Keratinocyte (primary cell): ENCODE results near the gene TMEM151B. TPM values are rescaled to one million over a fixed set of nuclear protein-coding genes. Genes with fewer than 3 reads are reported as not detected.

Experiments used
- DNase-seq: peaks from one replicate; pipeline ENCODE4 v3.0.0-alpha.2; 2011; ENCODE audit warnings: low read depth, missing footprints, low spot score
- FAIRE-seq: peaks from 2 replicates; lab custom pipeline; 2011; peaks lifted over from hg19 to GRCh38; lab: Jason Lieb, UNC
- H2AFZ ChIP-seq: 2 replicates; pipeline ENCODE4 v1.6.0; 2012; ENCODE audit warnings: low read length, control low read depth, inconsistent platforms; ENCODE audit not compliant: control insufficient read depth
- H3K27ac ChIP-seq: 2 replicates; pipeline ENCODE4 v1.5.1; 2011; ENCODE audit warnings: low read length; ENCODE audit not compliant: control insufficient read depth, insufficient read depth
- H3K27me3 ChIP-seq: 3 replicates; pipeline ENCODE4 v1.6.0; 2011; ENCODE audit warnings: low read length; ENCODE audit not compliant: control insufficient read depth, insufficient read depth; ENCODE audit errors: extremely low read depth
- H3K36me3 ChIP-seq, 2 experiments: 2 replicates in 1 of 2; 3 replicates in 1 of 2; pipeline ENCODE4 v1.5.1; 2011; ENCODE audit warnings: low read length in 2 of 2, mild to moderate bottlenecking in 1 of 2; ENCODE audit not compliant: control insufficient read depth in 2 of 2, insufficient read depth in 2 of 2; ENCODE audit errors: extremely low read depth in 1 of 2
- H3K4me1 ChIP-seq: 3 replicates; pipeline ENCODE4 v1.5.1; 2011; ENCODE audit warnings: low read length; ENCODE audit not compliant: control insufficient read depth, insufficient read depth; ENCODE audit errors: extremely low read depth
- H3K4me2 ChIP-seq: 3 replicates; pipeline ENCODE4 v1.6.0; 2011; ENCODE audit warnings: low read depth, low read length; ENCODE audit not compliant: control insufficient read depth, insufficient read depth; ENCODE audit errors: extremely low read depth
- H3K4me3 ChIP-seq, 3 experiments: fragments of 200-600 bp in 1 of 3; sonication (generic) in 1 of 3; 2 replicates in 2 of 3; 3 replicates in 1 of 3; pipeline ENCODE4 v1.5.1; 2011 to 2016; ENCODE audit warnings: low read length in 3 of 3, mild to moderate bottlenecking in 3 of 3, control low read depth in 2 of 3, inconsistent platforms in 1 of 3, low read depth in 1 of 3, mixed read lengths in 1 of 3, mixed run types in 1 of 3, moderate library complexity in 1 of 3; ENCODE audit not compliant: control insufficient read depth in 2 of 3, insufficient read depth in 2 of 3; ENCODE audit errors: extremely low read depth in 1 of 3
- H3K79me2 ChIP-seq: 2 replicates; pipeline ENCODE4 v1.6.0; 2012; ENCODE audit warnings: low read length; ENCODE audit not compliant: control insufficient read depth, insufficient read depth
- H3K9ac ChIP-seq: 3 replicates; pipeline ENCODE4 v1.6.0; 2011; ENCODE audit warnings: low read length; ENCODE audit not compliant: control insufficient read depth, insufficient read depth; ENCODE audit errors: extremely low read depth
- H3K9me1 ChIP-seq: 3 replicates; pipeline ENCODE4 v1.6.0; 2011; ENCODE audit warnings: low read length; ENCODE audit not compliant: control insufficient read depth, insufficient read depth; ENCODE audit errors: extremely low read depth
- H3K9me3 ChIP-seq: 2 replicates; pipeline ENCODE4 v1.5.1; 2012; ENCODE audit warnings: low read depth, low read length; ENCODE audit not compliant: control insufficient read depth
- H4K20me1 ChIP-seq: 3 replicates; pipeline ENCODE4 v1.6.0; 2011; ENCODE audit warnings: low read length; ENCODE audit not compliant: control insufficient read depth, insufficient read depth; ENCODE audit errors: extremely low read depth
- EZH2 ChIP-seq: IDR thresholded peaks from one replicate; pipeline ENCODE4 v1.6.1; 2012; ENCODE audit warnings: inconsistent platforms, mild to moderate bottlenecking, low read length, moderate library complexity
- dilution Hi-C: fragments of 300-500 bp; cut with MboI; formaldehyde crosslinking; loops from one replicate; pipeline ENCODE4 v1.7.0; 2020; ENCODE audit warnings: low sequenced_read_pairs; ENCODE audit not compliant: extremely low pct_ligation_motif_present
- polyA plus RNA-seq, 5 experiments: library from polyadenylated mRNA; depleted of rRNA in 3 of 5; stranded (reverse) in 3 of 5; stranded (forward) in 1 of 5; unstranded in 1 of 5; fragments of >200 nt; gene quantifications; 1 replicate in 1 of 5; 2 replicates in 3 of 5; 3 replicates in 1 of 5; pipeline versions ENCODE4 v1.2.1 to v1.2.3, GENCODE V29; 2011 to 2012; ENCODE audit warnings: missing spikeins in 2 of 5, low read depth in 1 of 5, low replicate concordance in 1 of 5
- TF ChIP-seq, protein P1 (sequence below), 3 experiments: IDR thresholded peaks in 1 of 3; conservative IDR thresholded peaks in 1 of 3; optimal IDR thresholded peaks in 1 of 3; 2 replicates in 2 of 3; 3 replicates in 1 of 3; pipeline versions ENCODE3 to v1.5.1; 2011; ENCODE audit warnings: low read length in 3 of 3, mild to moderate bottlenecking in 3 of 3, moderate library complexity in 2 of 3, control low read depth in 1 of 3, inconsistent platforms in 1 of 3; ENCODE audit not compliant: insufficient read depth in 2 of 3; ENCODE audit errors: extremely low read depth in 1 of 3

Gene TMEM151B
- polyA plus RNA-seq, 1 donor (not counting 4 experiments of a cell fraction or from before 2014, with no cell fraction given), result not detected

DNA sequence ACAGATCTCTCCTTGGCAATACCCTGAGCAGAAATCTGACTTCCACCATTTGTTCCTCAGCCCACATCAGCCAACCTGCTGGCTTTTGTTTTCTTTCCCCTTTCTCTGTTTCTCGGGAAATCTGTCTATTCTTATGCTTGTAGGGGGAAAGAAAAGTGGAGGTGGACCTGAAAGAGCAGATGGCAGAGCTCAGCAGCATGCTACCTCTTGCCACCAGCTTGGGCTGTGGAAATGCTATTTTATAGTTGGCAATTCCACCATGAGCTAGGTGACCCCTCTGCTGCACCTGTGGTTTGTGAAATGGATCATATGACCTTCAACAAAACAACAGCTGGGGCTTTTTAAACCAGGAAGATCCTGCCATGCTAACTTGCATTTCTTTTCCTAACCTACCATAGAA is 65.4 kb downstream of the TMEM151B start:
- dilution Hi-C loops, result no loop called here
- H3K4me3 ChIP-seq, result no peak overlapping the region
- no peak overlapping the region for H3K27ac ChIP-seq
- H4K20me1 ChIP-seq, result no peaks in the 10 kb centered on the region
- no peak overlapping the region for H3K4me2 ChIP-seq
- DNase-seq, result no peak
- no peaks in the 10 kb centered on the region for H3K79me2 ChIP-seq
- H3K27me3 ChIP-seq, result peaks cover 5% of the 10 kb centered on the region
- TF ChIP-seq, protein P1, sequence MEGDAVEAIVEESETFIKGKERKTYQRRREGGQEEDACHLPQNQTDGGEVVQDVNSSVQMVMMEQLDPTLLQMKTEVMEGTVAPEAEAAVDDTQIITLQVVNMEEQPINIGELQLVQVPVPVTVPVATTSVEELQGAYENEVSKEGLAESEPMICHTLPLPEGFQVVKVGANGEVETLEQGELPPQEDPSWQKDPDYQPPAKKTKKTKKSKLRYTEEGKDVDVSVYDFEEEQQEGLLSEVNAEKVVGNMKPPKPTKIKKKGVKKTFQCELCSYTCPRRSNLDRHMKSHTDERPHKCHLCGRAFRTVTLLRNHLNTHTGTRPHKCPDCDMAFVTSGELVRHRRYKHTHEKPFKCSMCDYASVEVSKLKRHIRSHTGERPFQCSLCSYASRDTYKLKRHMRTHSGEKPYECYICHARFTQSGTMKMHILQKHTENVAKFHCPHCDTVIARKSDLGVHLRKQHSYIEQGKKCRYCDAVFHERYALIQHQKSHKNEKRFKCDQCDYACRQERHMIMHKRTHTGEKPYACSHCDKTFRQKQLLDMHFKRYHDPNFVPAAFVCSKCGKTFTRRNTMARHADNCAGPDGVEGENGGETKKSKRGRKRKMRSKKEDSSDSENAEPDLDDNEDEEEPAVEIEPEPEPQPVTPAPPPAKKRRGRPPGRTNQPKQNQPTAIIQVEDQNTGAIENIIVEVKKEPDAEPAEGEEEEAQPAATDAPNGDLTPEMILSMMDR (optimal IDR thresholded peaks at IDR 0.05 in 1 of 3, IDR thresholded peaks at IDR 0.05 in 1 of 3, conservative IDR thresholded peaks at IDR 0.05 in 1 of 3; ENCODE audit: extremely low read depth in 1 of 3, insufficient read depth in 2 of 3, low read length in 3 of 3), result no peak
- no peak for TF ChIP-seq EZH2
- no peaks in the 10 kb centered on the region for H3K4me1 ChIP-seq
- no peaks in the 10 kb centered on the region for H3K36me3 ChIP-seq
- FAIRE-seq, result no peak
- no peak overlapping the region for H2AFZ ChIP-seq
- no peaks in the 10 kb centered on the region for H3K9me3 ChIP-seq
- no peaks in the 10 kb centered on the region for H3K9me1 ChIP-seq
- no peak overlapping the region for H3K9ac ChIP-seq

DNA sequence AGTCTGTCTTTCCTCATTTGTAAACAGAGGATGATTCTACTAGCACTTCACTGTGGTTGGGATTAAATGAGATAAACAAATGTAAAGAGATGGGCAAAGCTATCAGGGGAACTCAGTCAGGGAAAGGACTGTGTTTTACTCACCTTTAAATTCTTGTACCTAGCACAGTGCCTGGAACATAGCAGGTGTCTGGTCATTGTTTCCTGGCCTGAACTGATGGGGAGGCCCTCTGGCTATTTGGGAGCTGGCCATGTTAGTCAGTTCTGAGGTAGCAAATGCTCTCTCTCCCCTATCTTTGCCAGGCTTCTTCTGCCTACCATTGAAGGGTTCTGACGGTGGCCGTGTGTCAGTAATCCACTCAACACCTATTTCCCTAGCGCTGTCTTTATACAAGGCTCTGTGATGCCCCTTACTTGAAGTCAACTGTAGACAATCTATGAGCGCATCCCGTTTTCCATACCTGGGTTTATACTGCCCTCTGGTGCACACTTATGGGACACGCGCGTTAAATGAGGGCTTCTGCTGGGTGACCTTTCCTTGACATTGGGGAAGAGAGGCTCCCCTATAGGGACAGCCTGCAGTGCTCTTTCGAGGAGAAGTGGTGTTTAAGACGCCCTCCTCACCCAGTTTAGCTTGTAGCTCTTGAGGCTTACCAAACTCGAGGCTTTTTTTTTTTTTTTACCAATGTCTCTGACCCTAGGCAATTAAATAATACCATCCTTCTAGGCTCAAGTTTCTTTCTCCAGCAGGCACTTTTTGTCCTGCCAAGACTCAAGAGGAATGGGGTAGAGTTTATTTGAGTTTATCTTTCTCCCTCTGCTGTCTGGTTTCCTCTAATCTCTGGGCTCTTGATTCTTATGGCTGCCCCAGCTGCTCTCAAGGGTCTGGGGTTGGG is 68.2 kb downstream of the TMEM151B start:
- Histone ChIP-seq H4K20me1 (no peaks in the 10 kb centered on the region), H3K9ac (no peak overlapping the region), H3K27ac (no peak overlapping the region), H3K27me3 (peaks cover 27% of the 10 kb centered on the region), H3K9me1 (no peaks in the 10 kb centered on the region), H3K36me3 (no peaks in the 10 kb centered on the region), H3K4me3 (no peak overlapping the region), H3K4me2 (no peak overlapping the region), H3K9me3 (no peaks in the 10 kb centered on the region), H3K4me1 (no peaks in the 10 kb centered on the region), H2AFZ (no peak overlapping the region), H3K79me2 (no peaks in the 10 kb centered on the region)
- DNase-seq (peak; percentile 21), FAIRE-seq (peak; percentile 78)
- TF ChIP-seq, protein P1 (optimal IDR thresholded peaks at IDR 0.05 in 1 of 3, IDR thresholded peaks at IDR 0.05 in 1 of 3, conservative IDR thresholded peaks at IDR 0.05 in 1 of 3; ENCODE audit: extremely low read depth in 1 of 3, insufficient read depth in 2 of 3, low read length in 3 of 3), result peak; percentile 70 to 88 (median 81)
- no peak for TF ChIP-seq EZH2
- dilution Hi-C loops, result no loop called here
